Peyer's patch (tissue), 4 donors: ENCODE measurements around the gene DNASE1L2.

Experiments used
- POLR2A ChIP-seq, 2 donors: fragments of 450-650 bp; IDR thresholded peaks; one replicate each; pipeline ENCODE4 v1.5.1; 2017; ENCODE audit warnings: antibody characterized with exemption in 2 of 2, mild to moderate bottlenecking in 2 of 2, moderate library complexity in 2 of 2
- TF ChIP-seq, protein P1 (sequence below), 6 experiments: fragments of 450-650 bp in 4 of 6; fragments of 200-600 bp in 2 of 6; sonication (generic) in 1 of 6; IDR thresholded peaks; one replicate each; pipeline ENCODE4 v1.5.1; 2017 to 2019; ENCODE audit warnings: antibody characterized with exemption in 6 of 6, mild to moderate bottlenecking in 3 of 6, moderate library complexity in 1 of 6

DNA sequence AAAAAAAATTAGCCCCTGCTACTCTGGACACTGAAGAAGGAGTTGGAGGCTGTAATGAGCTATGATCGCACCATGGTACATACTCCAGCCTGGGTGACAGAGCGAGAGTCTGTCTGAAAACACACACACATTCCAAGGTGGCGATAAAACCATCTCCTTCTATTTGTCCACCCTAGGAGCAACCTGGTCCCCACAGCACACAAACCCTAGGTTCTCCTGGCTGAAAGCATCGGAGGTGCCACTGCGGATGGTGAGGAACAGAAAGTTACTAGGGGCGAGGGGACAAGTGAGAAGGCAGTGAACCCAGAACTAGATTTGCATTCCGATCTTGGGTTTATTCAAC lies 16.5 kb downstream of the DNASE1L2 start:
- TF ChIP-seq, protein P1, sequence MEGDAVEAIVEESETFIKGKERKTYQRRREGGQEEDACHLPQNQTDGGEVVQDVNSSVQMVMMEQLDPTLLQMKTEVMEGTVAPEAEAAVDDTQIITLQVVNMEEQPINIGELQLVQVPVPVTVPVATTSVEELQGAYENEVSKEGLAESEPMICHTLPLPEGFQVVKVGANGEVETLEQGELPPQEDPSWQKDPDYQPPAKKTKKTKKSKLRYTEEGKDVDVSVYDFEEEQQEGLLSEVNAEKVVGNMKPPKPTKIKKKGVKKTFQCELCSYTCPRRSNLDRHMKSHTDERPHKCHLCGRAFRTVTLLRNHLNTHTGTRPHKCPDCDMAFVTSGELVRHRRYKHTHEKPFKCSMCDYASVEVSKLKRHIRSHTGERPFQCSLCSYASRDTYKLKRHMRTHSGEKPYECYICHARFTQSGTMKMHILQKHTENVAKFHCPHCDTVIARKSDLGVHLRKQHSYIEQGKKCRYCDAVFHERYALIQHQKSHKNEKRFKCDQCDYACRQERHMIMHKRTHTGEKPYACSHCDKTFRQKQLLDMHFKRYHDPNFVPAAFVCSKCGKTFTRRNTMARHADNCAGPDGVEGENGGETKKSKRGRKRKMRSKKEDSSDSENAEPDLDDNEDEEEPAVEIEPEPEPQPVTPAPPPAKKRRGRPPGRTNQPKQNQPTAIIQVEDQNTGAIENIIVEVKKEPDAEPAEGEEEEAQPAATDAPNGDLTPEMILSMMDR (IDR thresholded peaks at IDR 0.05) = no peak
- TF ChIP-seq POLR2A (IDR thresholded peaks at IDR 0.05) = no peak
